ENCODE data around the gene PADI6. TPM values are rescaled to one million over a fixed set of nuclear protein-coding genes. Genes with fewer than 3 reads are reported as not detected.
"Not testable (repeated sequence)": the region's sequence is repeated elsewhere in the genome, so short reads cannot be mapped to it uniquely, and the experiment has no call there.

The PADI6 gene
- total RNA-seq: not detected in 2 replicates

DNA sequence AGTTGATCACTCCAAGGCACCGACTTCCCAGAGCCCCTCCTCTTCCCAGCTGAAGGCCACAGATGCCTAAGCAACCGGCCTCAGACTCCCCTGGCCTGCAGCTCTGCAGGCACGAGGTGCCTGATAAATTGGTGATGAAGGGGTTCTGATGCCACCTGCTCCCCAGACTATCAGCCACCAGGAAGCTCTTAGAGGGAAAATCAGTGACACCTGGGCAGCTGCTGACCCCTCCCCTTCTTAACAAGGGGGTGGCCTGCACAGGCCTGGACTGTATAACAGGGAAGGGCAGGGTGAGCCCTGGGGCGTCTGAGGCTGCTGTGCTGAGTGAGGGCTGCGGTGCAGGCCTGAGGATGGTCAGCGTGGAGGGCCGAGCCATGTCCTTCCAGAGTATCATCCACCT, at the start of gene PADI6:
TSS of gene PADI6 (plus strand) at position 301 of the 400 bp plus-strand sequence. CDS start at position 351, 50 bp downstream.
- intact Hi-C loops (cut with micrococcal nuclease): no loop called here

DNA sequence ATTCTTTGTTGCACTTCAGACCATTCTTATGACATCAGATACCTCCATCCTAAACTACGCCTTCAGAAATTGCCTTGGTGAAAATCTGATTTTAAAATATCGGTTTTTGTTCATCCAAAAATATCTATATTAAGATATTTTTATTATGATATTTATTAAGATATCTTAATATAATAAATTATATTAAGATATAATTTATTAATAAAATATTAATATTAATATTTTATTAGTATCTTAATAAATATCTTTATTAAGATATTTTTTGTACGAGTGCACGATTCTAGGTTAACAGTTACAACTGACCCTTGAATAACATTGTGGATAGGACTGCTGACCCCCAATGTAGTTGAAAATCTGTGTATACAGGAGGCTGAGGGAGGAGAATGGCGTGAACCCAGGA, 43.1 kb upstream of the PADI6 start:
- intact Hi-C loops (cut with micrococcal nuclease): no loop called here

DNA sequence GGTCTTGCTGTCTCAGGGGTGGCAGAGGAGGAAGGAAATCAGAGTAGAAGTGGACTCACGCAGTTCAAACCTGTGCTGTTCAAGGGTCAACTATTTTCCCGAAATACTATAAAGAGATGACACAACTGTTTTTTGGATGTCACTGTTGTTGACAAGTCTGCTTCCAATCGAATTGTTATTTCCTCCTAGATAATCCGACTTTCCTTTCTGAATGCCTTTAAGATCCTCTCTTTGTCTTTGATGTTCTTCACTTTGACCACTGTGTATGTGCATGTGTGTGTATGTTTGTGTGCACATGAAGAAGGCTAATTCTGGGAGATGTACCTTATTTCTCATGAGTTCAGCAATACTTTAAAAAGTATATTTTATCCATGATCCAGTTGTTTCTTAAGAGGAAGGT, 42.4 kb upstream of the PADI6 start:
- intact Hi-C loops (cut with micrococcal nuclease): no loop called here

DNA sequence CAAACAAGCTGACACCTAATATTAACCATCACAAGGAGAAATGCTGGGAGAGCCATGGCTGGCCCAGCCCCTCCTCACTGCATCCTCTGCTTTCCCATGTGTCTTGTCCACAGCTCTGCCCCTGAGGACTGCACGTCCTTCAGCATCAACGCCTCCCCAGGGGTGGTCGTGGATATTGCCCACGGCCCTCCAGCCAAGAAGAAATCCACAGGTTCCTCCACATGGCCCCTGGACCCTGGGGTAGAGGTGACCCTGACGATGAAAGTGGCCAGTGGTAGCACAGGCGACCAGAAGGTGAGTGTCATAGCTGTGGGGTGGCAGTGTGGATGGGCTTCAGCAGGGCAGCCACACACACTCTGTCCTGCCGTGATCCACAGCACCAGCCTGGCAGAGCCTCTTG, 41.1 kb upstream of the PADI6 start:
- intact Hi-C loops (cut with micrococcal nuclease): no loop called here

DNA sequence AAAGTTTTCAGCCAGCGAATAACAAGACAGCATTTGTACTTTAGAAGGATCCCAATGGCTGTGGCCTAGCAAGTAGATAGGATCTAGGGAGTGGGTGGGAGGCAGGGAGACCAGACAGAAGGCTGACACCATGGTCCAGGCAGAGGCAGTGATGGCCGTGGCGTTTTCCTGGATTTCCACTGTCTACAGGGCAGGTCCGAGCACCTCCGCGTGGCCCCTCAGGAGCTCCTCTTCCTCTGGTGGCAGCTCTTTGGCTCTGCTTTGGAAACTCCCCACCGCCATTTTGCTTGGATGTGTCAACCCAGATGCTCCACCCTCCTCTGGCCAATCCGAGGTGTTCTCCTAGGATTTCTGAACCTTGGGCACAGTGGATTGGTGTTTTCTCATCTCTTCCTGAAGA, 38.9 kb upstream of the PADI6 start:
- intact Hi-C loops (cut with micrococcal nuclease): no loop called here

DNA sequence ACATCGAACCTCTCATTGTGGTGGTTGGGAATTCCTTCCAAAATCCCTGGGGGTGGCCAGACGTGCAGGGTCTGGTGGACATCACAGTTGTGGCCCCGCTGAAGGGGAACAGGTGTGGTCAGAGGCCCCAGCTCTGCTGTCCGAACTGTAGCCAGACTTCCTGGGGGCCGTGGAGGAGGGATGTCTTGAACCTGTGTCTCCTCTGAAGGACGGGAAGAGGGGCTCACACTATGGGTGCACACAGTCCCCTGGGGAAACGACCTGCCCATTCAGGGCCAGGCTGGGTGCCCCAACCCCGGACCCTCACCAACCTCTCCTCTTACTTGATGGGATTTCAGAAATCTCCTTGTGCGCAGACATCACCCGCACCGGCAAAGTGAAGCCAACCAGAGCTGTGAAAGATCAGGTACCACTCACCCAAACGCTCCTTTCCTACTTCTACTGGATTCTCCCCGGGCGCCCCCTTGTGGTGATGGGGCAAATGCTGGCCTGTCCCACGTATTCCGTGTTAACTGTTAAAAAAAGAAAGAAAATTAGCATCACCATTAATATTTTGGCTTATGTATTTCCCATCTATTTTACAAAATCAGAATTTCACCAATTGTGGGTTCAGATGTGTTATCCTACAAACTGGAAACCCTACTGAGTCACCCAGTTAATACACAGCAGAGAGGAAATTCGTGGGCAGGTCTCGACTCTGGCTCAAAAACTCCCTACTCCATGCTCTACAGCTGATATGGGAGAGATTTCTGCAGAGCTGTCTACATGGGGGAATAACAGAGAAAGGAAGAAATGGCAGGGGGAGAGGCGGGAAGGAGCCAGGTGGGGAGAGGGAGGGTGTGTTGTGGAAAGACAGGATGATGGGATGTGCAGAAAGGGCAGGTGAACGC, 35.9 kb upstream of the PADI6 start:
- intact Hi-C loops (cut with micrococcal nuclease): loop anchor here (1.0 kb wide), 1 partner anchor 211 kb away; no protein-coding TSS in a partner anchor

DNA sequence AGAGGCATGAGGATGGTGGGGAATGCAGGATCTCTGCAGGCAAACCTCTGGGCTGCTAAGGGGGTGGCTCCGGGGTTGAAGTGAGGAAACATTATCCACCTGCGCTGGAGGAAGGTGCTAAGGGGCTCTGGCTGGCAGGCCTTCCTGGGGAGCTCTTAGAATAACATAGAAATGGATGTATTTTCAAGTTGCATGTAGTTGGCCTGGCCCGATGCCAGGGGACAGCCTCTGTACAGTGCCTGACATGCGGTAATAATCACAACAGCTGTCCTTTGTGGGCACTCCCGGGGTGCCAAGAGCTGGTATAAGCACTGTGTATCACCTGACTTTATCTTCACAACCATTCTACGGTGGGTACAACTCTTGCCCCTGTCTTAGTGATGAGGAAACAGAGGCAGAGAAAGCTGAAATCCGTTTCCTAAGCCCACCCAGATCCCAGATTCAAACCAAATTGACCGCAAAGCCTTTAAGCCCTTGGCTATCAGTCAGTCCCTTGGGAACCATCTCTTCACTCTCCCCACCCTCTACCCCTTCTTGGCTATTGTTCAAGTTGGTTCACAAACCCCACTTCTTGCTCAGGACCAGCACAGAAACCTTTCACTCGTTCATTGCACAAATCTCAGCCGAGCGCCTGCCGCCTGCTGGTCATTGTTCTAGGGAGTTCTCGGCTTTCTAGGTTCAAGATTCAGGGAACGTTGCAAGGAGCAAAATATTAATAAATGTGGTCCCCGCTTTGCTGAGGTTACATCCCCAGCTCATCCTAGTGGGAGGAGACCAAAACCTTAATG, 33.1 kb upstream of the PADI6 start:
- intact Hi-C loops (cut with micrococcal nuclease): no loop called here

DNA sequence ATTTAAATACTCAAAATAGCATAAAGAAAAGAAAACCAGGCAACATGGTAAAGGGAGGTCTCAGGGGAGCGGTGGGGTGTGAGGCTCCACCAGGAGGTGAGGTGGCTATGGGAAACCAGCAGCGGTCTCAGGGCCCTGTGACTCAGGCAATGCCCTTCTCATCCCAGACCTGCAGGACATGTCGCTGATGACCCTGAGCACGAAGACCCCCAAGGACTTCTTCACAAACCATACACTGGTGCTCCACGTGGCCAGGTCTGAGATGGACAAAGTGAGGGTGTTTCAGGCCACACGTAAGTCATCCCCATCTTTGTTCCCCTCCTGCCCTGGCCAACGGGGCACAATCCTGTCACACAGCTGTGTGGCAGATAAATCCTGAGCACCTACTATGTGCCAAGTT, 32.5 kb upstream of the PADI6 start:
- intact Hi-C loops (cut with micrococcal nuclease): no loop called here

DNA sequence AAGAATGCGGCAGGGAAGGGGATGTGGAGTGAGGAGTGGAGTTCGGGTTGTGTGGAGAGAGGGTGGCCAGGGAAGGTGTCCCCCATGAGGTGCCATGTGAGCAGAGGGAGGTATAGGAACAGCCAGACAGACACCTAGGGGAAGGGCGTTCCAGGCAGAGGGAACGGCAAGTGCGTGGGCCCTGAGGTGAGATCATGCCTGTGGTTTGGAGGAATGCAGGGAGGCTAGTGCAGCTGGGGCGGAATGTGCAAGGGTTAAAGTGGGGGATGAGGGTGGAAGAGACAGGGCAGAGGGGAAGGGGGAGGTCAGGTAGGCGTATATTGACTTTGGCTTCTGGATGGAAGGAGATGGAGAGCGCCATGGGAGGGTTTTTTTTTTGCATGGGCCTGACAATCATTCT, 31.6 kb upstream of the PADI6 start:
- intact Hi-C loops (cut with micrococcal nuclease): no loop called here

DNA sequence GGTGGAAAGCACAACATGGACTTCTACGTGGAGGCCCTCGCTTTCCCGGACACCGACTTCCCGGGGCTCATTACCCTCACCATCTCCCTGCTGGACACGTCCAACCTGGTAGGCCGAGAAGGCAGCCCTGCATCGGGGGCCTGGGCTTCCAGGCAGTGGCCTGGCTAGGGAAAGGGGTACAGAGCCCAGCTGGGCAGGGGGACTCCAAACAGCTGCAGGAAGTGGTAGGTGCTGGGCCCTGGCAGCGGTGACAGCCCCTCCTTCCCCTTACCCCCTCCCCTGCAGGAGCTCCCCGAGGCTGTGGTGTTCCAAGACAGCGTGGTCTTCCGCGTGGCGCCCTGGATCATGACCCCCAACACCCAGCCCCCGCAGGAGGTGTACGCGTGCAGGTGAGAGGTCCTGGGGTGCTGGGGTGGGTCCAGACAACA, 30.0 kb upstream of the PADI6 start:
- intact Hi-C loops (cut with micrococcal nuclease): no loop called here

DNA sequence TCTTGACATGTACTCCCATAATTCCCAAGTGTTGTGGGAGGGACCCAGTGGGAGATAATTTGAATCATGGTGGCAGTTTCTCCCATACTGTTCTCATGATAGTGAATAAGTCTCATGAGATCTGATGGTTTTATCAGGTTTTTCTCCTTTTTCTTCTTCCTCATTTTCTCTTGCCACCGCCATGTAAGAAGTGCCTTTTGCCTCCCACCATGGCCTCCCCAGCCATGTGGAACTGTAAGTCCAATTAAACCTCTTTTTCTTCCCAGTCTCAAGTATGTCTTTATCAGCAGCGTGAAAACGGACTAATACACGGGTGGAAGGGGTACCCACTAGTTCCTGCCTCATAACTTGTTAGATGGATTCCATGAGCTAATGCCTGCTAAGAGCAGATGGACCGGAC, 26.5 kb upstream of the PADI6 start:
- intact Hi-C loops (cut with micrococcal nuclease): not testable (repeated sequence)

DNA sequence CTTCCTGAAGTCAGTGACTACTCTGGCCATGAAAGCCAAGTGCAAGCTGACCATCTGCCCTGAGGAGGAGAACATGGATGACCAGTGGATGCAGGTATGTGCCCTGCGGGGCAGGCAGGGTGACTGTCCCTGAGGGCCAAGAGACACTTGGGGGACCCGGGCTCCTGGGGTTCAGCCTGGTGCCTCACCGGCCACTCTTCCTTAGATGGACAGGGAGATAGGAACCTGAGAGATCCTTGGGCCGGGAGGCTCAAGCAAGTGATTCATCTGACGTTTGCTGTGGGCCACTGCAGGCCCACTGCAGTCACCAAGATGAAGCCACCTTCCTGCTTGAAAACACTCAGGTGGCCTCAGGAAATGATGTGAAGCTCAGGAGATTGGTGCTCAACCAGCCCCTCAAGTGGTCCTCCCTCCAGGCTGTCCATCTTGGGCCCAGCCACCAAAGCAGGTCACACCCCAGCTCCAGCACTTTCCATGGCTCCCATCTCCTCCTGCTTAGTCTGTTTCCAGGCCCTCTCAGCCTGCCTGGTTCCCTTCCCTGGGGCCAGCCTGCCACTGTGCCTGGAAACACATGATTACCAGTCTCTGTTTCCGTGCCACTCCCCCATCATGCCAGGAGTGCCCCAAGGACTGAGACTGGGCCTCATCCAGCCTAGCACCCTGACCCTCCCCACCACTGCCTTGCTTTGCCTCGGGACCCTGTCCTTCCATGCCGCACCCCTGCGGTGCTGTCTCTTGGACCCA, 25.8 kb upstream of the PADI6 start:
- intact Hi-C loops (cut with micrococcal nuclease): no loop called here

DNA sequence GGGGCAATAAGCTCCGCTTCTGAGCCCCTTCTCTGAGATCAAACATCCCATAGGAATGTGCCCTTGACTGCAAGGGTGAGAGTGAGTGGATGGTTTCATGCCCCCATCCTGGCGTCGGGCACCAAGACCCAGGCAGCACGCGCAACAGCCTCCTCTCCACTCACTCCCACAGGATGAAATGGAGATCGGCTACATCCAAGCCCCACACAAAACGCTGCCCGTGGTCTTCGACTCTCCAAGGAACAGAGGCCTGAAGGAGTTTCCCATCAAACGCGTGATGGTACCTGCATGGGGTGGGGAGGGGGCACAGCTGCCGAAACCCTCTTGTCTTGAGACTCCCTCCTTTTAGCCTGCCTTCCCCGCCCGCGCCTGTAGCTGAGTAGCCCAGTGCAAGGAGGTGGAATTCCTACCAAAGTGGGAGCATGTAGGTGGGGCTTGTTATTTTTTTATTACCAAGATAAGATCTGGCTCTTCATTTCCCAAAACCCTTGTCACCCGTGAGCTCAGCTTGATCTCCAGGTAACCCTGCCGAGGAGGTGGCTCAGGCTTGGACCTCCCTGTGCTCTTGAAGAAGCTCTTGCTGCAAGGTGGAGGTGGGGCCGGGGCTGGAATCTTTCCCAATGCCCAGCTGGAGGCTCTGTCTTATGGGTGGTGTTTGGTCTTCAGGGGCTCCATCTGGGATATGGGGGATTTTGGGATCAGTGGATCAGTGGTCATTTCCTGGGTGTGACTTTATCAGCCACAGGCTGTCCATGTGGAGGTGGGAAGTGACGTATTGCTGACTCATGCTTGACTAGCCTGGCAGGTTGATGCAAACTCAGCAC, 24.0 kb upstream of the PADI6 start:
- intact Hi-C loops (cut with micrococcal nuclease): no loop called here

DNA sequence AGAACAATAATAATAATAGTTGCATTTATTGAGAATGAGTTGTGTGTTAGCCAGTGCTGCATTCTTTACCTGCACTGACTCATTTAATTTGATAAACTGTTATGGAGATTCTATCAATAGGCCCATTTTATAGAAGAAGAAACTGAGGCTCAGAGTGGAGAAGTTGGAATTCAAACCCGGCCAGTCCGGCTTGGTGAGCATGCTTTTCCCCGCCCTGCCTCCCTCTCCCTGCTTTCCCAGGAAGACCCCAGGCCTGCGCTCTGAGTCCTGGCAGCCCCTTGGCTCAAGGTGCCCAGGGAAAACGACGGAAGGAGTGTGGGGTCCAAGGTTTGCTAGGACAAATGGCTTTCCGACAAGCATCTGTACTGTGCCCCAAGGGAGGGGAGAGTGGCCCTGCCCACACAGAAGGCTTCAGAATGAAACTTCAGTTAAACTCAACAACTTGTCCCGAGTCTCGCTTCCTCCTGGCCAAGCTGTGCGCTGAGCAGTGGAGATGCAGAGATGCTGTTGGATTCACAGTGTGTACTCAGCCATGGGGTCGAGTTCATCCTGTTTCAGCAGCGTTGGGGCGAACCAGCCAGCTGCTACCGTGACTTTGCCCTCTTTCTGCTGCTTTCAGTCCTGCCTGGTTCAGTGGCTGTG, 23.3 kb upstream of the PADI6 start:
- intact Hi-C loops (cut with micrococcal nuclease): no loop called here

DNA sequence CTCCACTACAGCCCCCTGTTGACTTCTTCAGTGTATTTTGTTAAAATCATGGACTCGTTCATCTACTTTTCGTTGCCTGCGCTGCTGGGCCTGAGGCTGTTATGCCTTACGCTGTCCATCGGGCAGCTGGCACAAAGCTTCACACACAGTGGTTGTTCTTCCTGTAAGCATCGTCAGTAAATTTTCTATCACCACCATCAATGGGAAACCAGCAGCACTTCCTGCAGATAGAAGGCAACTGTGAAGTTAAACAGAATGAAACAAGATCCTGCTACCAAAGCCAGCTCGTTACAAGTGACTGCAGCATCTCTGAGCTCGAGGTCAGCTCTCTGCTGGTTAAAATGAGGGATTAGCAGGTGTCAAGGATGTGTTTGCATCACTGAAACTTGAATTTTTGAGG, 21.9 kb upstream of the PADI6 start:
- intact Hi-C loops (cut with micrococcal nuclease): no loop called here

DNA sequence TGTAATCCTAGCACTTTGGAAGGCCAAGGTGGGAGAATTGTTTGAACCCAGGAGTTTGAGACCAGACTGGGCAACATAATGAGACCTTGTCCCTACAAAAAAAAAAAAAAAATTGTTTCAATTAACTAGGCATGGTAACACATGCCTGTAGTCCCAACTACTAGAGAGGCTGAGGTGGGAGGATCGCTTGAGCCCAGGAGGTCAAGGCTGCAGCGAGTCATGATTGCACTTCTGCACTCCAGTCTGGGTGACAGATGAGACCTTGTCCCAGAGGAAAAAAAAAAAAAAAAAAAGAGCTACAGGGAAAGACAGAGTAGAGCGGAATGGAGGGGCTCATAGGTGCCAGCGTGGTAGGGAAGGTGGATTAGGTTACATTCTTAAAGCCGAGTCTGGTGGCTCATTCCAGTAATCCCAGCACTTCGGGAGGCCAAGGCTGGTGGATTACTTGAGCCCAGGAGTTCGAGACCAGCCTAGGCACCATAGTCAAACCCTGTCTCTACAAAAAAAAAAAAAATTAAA, 21.0 kb upstream of the PADI6 start:
- intact Hi-C loops (cut with micrococcal nuclease): no loop called here

DNA sequence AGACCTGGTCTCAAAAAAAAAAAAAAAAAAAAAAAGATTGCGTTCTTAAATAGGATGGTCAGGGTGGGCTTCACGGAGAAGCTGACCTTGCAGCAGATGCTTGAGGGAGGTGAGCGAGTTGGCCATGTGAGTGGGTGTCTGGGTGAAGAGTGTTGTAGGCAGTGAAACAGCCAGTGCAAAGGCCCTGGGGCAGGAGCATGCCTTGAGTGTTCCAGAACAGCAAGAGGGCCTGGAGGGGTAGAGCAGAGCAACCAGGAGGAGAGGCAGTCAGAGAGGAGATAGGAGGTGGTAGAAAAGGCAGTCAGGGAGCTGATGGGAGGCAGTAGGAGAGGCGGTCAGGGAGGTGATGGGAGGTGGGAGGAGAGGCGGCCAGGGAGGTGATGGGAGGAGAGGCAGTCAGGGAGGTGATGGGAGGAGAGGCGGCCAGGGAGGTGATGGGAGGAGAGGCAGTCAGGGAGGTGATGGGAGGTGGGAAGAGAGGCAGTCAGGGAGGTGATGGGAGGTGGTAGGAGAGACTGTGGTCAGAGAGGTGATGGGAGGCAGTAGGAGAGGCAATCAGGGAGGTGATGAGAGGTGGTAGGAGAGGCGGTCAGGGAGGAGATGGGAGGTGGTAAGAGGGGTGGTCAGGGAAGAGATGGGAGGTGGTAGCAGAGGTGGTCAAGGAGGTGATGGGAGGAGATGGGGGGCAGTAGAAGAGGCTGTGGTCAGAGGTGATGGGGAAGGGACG, 20.2 kb upstream of the PADI6 start:
- intact Hi-C loops (cut with micrococcal nuclease): no loop called here

DNA sequence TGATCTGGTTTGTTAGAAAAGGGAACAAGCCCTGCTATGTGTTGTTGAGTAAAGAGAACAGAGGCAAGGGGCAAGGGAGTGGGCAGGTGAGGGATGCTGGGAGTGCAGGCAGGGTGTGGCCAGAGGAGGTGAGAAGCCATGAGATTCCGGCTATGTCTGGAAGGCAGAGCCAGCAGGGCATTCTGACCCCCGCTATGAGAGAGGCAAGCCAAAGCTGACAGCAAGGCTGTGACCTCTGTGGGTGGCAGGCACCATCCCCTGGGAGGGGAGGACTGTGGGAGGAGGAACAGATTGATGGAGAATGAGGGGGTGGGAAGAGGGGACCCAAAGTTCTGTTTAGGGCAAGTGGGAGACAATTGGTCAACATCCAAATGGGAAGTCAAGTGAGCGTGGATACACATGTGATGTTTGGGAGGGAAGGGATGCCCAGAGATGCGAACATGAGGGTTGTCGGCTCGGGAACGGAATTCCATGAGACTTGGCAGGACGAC, 19.5 kb upstream of the PADI6 start:
- intact Hi-C loops (cut with micrococcal nuclease): no loop called here

DNA sequence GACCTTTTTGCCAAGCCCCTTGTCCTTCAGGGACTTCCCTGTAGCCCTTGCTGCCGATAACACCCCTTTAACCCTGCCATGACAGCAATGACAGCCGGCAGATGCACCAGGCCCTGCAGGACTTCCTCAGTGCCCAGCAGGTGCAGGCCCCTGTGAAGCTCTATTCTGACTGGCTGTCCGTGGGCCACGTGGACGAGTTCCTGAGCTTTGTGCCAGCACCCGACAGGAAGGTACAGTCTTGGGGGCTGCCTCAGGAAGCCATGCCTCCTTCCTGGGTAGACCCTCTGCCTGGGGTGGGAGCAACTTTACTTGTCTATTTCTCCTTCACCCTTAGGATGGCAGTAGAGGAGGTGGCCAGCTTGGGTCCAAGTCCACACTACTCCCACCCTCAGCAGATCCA, 16.1 kb upstream of the PADI6 start:
- intact Hi-C loops (cut with micrococcal nuclease): no loop called here
